ENCODE results near the gene ENKUR.

DNA sequence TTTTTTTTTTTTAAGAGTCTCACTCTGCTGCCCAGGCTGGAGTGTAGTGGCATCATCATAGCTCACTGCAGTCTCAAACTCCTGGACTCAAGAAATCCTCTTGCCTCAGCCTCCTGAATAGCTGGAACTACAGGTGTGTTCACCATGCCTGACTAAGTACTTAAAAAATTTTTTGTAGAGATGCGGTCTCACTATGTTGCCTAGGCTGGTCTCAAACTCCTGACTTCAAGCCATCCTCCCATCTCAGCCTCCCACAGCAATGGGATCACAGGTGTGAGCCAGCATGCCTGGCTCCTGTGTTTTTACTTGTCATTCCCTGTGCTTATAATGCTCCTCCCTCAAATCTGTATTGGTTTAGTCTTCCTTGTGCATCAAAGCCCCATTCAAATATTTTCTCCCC lies 47.2 kb upstream of the ENKUR start:
- no peak for TF ChIP-seq CTCF (IDR thresholded peaks at IDR 0.05; ENCODE audit: low read depth, low read length, missing input control)
- no peak for TF ChIP-seq NR2F2 (IDR thresholded peaks at IDR 0.05)
- TF ChIP-seq ZBTB33 (IDR thresholded peaks at IDR 0.05) = no peak
- TF ChIP-seq FOXA1 (IDR thresholded peaks at IDR 0.05) = no peak
- no peak for TF ChIP-seq REST (IDR thresholded peaks at IDR 0.05)
- TF ChIP-seq, protein P1, sequence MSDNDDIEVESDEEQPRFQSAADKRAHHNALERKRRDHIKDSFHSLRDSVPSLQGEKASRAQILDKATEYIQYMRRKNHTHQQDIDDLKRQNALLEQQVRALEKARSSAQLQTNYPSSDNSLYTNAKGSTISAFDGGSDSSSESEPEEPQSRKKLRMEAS (IDR thresholded peaks at IDR 0.05) = no peak
- TF ChIP-seq EGR1 (IDR thresholded peaks at IDR 0.05; ENCODE audit: low read depth in 2 of 2) = no peak
- no peak for TF ChIP-seq TAF1 (conservative IDR thresholded peaks at IDR 0.05)
- no peak for TF ChIP-seq HNF4G (IDR thresholded peaks at IDR 0.05)
- TF ChIP-seq GABPA (IDR thresholded peaks at IDR 0.05 in 1 of 2, conservative IDR thresholded peaks at IDR 0.05 in 1 of 2) = no peak
- TF ChIP-seq RAD21 (IDR thresholded peaks at IDR 0.05) = no peak
- TF ChIP-seq, protein P2, sequence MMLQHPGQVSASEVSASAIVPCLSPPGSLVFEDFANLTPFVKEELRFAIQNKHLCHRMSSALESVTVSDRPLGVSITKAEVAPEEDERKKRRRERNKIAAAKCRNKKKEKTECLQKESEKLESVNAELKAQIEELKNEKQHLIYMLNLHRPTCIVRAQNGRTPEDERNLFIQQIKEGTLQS (IDR thresholded peaks at IDR 0.05) = no peak
- TF ChIP-seq JUND (IDR thresholded peaks at IDR 0.05) = no peak
- TF ChIP-seq HNF4A (conservative IDR thresholded peaks at IDR 0.05) = no peak

Data from liver (tissue), 3 donors.